Prostate gland (tissue), 2 donors: ENCODE results near the gene CAPZA2. TPM values are rescaled to one million over a fixed set of nuclear protein-coding genes. Genes with fewer than 3 reads are reported as not detected.
"Not testable (repeated sequence)": the region's sequence is repeated elsewhere in the genome, so short reads cannot be mapped to it uniquely, and the experiment has no call there.

Experiments
- DNase-seq: peaks from one replicate; pipeline ENCODE4 v3.0.0-alpha.2; 2019; ENCODE audit warnings: low spot score
- H3K27ac ChIP-seq, 2 donors: fragments of 200-600 bp; sonication (generic); 2 replicates each; pipeline ENCODE4 v1.5.1; 2017 to 2019
- H3K27me3 ChIP-seq: fragments of 200-600 bp; sonication (generic); replicated peaks from 2 replicates; pipeline ENCODE4 v1.5.1; 2019; ENCODE audit not compliant: insufficient read depth
- H3K36me3 ChIP-seq, 2 donors: fragments of 200-600 bp; sonication (generic); 1 replicate in 1 of 2; 2 replicates in 1 of 2; pipeline versions ENCODE4 v1.5.1 to v1.8.1; 2017 to 2019
- H3K4me1 ChIP-seq: fragments of 200-600 bp; sonication (generic); replicated peaks from 2 replicates; pipeline ENCODE4 v1.5.1; 2019
- H3K4me3 ChIP-seq, 2 donors: fragments of 200-600 bp; sonication (generic); 2 replicates each; pipeline ENCODE4 v1.5.1; 2017 to 2019
- H3K9me3 ChIP-seq: fragments of 200-600 bp; sonication (generic); 2 replicates; pipeline ENCODE4 v1.5.1; 2017
- CTCF ChIP-seq, 4 experiments: fragments of 200-600 bp in 2 of 4; fragments of 450-650 bp in 2 of 4; sonication (generic) in 2 of 4; IDR thresholded peaks; 1 replicate in 3 of 4; 2 replicates in 1 of 4; pipeline ENCODE4 v1.5.1; 2016 to 2019; ENCODE audit warnings: antibody characterized with exemption in 4 of 4, mild to moderate bottlenecking in 2 of 4, moderate library complexity in 2 of 4
- POLR2A ChIP-seq: fragments of 450-650 bp; IDR thresholded peaks from one replicate; pipeline ENCODE4 v1.6.1; 2016; ENCODE audit warnings: antibody characterized with exemption, mild to moderate bottlenecking
- POLR2AphosphoS5 ChIP-seq: sonication (generic); formaldehyde crosslinking; IDR thresholded peaks from one replicate; pipeline ENCODE4 v1.6.1; 2017; ENCODE audit warnings: antibody characterized with exemption
- WGBS: methylation state at CpG from one replicate; pipeline ENCODE4 v1.1.5; 2018; 5-methylcytosine and 5-hydroxymethylcytosine counted together
- intact Hi-C: fragments of 100-400 bp; cut with DNase I; formaldehyde crosslinking; loops from one replicate; pipeline ENCODE4 v1.14.2; 2022
- total RNA-seq, 2 donors: library from RNA; depleted of rRNA; stranded (reverse); fragments of >200 nt; gene quantifications; one replicate each; pipeline ENCODE4 v1.1.0, GENCODE V29; 2016

CAPZA2 gene
- total RNA-seq, 2 donors from 2014 or later: 76.0 to 80.0 TPM

GRCh38 chr7:116932566-116932965, 70.2 kb downstream of the CAPZA2 start:
- H3K9me3 ChIP-seq: no peaks in the 10 kb centered on the region
- WGBS: over 99% methylated on average over 7 of the region's 7 CpGs
- H3K27me3 ChIP-seq: no peaks in the 10 kb centered on the region
- H3K4me1 ChIP-seq: no peaks in the 10 kb centered on the region
- no peaks in the 10 kb centered on the region for H3K36me3 ChIP-seq
- intact Hi-C loops: loop anchor here (10.0 kb wide), 2 partner anchors 52 to 452 kb away; no protein-coding TSS in a partner anchor
- no peak for DNase-seq
- H3K4me3 ChIP-seq: no peak overlapping the region
- TF ChIP-seq POLR2AphosphoS5: no peak
- no peak for TF ChIP-seq POLR2A
- TF ChIP-seq CTCF (IDR thresholded peaks at IDR 0.05): no peak
- H3K27ac ChIP-seq: no peak overlapping the region

GRCh38 chr7:116933465-116933864, 71.1 kb downstream of the CAPZA2 start:
- TF ChIP-seq POLR2A (no peak), POLR2AphosphoS5 (no peak)
- 85% methylated on average over 3 of the region's 3 CpGs for WGBS
- no peaks in the 10 kb centered on the region for H3K9me3 ChIP-seq
- intact Hi-C loops: loop anchor here (10.0 kb wide), 2 partner anchors 51 to 451 kb away; no protein-coding TSS in a partner anchor
- H3K27me3 ChIP-seq: no peaks in the 10 kb centered on the region
- DNase-seq: no peak
- H3K4me1 ChIP-seq: no peaks in the 10 kb centered on the region
- no peak overlapping the region for H3K4me3 ChIP-seq
- H3K36me3 ChIP-seq: no peaks in the 10 kb centered on the region
- H3K27ac ChIP-seq: no peak overlapping the region

- H3K9me3 ChIP-seq: no peaks in the 10 kb centered on the region
- no peak overlapping the region for H3K4me3 ChIP-seq
- TF ChIP-seq CTCF (IDR thresholded peaks at IDR 0.05): no peak
- TF ChIP-seq POLR2AphosphoS5: no peak
- TF ChIP-seq POLR2A: no peak
- WGBS: 74% methylated on average over 2 of the region's 2 CpGs
- no peak for DNase-seq
- H3K36me3 ChIP-seq: no peaks in the 10 kb centered on the region
- no peaks in the 10 kb centered on the region for H3K4me1 ChIP-seq
- no peak overlapping the region for H3K27ac ChIP-seq
- intact Hi-C loops: loop anchor here (10.0 kb wide), 2 partner anchors 50 to 450 kb away; no protein-coding TSS in a partner anchor
- H3K27me3 ChIP-seq: no peaks in the 10 kb centered on the region
Measured at GRCh38 chr7:116934580-116934979, 72.2 kb downstream of the CAPZA2 start.

GRCh38 chr7:116936844-116937243, 74.5 kb downstream of the CAPZA2 start:
- H3K27me3 ChIP-seq, H3K4me3 ChIP-seq, H3K36me3 ChIP-seq, H3K27ac ChIP-seq, H3K4me1 ChIP-seq, DNase-seq, H3K9me3 ChIP-seq: not testable (repeated sequence)
- 80% methylated on average over 4 of the region's 4 CpGs for WGBS
- intact Hi-C loops: loop anchor here (10.0 kb wide), 2 partner anchors 48 to 448 kb away; no protein-coding TSS in a partner anchor

- intact Hi-C loops: loop anchor here (10.0 kb wide), 2 partner anchors 46 to 446 kb away; no protein-coding TSS in a partner anchor
- no peaks in the 10 kb centered on the region for H3K36me3 ChIP-seq
- H3K4me1 ChIP-seq: no peaks in the 10 kb centered on the region
- TF ChIP-seq POLR2AphosphoS5 (no peak), POLR2A (no peak), CTCF (IDR thresholded peaks at IDR 0.05) (no peak)
- no peak overlapping the region for H3K27ac ChIP-seq
- no peaks in the 10 kb centered on the region for H3K27me3 ChIP-seq
- no peaks in the 10 kb centered on the region for H3K9me3 ChIP-seq
- H3K4me3 ChIP-seq: no peak overlapping the region
- WGBS: 64% methylated on average over 2 of the region's 2 CpGs
- no peak for DNase-seq
Measured at GRCh38 chr7:116938678-116939077, 76.3 kb downstream of the CAPZA2 start.

GRCh38 chr7:116940689-116941370, 78.4 kb downstream of the CAPZA2 start:
- Histone ChIP-seq H3K9me3 (no peaks in the 10 kb centered on the region), H3K27ac (no peak overlapping the region), H3K4me1 (no peaks in the 10 kb centered on the region), H3K27me3 (no peaks in the 10 kb centered on the region), H3K36me3 (no peaks in the 10 kb centered on the region), H3K4me3 (no peak overlapping the region)
- 81% methylated on average over 8 of the region's 8 CpGs for WGBS
- intact Hi-C loops: no loop called here
- TF ChIP-seq CTCF (IDR thresholded peaks at IDR 0.05): no peak
- TF ChIP-seq POLR2A: no peak
- TF ChIP-seq POLR2AphosphoS5: no peak
- no peak for DNase-seq
